ENCODE measurements around the gene TASOR. TPM values are rescaled to one million over a fixed set of nuclear protein-coding genes. Genes with fewer than 3 reads are reported as not detected.
"Not testable (repeated sequence)": the region's sequence is repeated elsewhere in the genome, so short reads cannot be mapped to it uniquely, and the experiment has no call there.

Gene TASOR
- total RNA-seq, result 49.3 TPM
- polyA plus RNA-seq (ENCODE audit: insufficient read depth in 1 of 8, insufficient read length in 8 of 8, low replicate concordance in 1 of 8), result 10 to 100 TPM; 29.0 to 47.3 (median 39.2) TPM
- long read RNA-seq, donor 1, full-length matches to known transcripts, result 1 of 1 reads
- long read RNA-seq, donor 1, partial matches to known transcripts, result 0 of 1 reads
- long read RNA-seq, donor 1, other reads (novel, unspliced or antisense), result 0 of 1 reads
- long read RNA-seq, donor 2, result 0 reads
- long read RNA-seq, donor 3, full-length matches to known transcripts, result 1 of 7 reads
- long read RNA-seq, donor 3, partial matches to known transcripts, result 6 of 7 reads
- long read RNA-seq, donor 3, other reads (novel, unspliced or antisense), result 0 of 7 reads
- long read RNA-seq, donor 4, result 0 reads
- long read RNA-seq, donor 5, full-length matches to known transcripts, result 1 of 9 reads
- long read RNA-seq, donor 5, partial matches to known transcripts, result 8 of 9 reads
- long read RNA-seq, donor 5, other reads (novel, unspliced or antisense), result 0 of 9 reads
- long read RNA-seq, donor 6, result 0 reads
- long read RNA-seq, donor 7, result 0 reads
- long read RNA-seq, donor 8, result 0 reads
- long read RNA-seq, donor 9, result 0 reads
- long read RNA-seq, donor 10, result 0 reads
- long read RNA-seq, donor 11, full-length matches to known transcripts, result 1 of 1 reads
- long read RNA-seq, donor 11, partial matches to known transcripts, result 0 of 1 reads
- long read RNA-seq, donor 11, other reads (novel, unspliced or antisense), result 0 of 1 reads

DNA sequence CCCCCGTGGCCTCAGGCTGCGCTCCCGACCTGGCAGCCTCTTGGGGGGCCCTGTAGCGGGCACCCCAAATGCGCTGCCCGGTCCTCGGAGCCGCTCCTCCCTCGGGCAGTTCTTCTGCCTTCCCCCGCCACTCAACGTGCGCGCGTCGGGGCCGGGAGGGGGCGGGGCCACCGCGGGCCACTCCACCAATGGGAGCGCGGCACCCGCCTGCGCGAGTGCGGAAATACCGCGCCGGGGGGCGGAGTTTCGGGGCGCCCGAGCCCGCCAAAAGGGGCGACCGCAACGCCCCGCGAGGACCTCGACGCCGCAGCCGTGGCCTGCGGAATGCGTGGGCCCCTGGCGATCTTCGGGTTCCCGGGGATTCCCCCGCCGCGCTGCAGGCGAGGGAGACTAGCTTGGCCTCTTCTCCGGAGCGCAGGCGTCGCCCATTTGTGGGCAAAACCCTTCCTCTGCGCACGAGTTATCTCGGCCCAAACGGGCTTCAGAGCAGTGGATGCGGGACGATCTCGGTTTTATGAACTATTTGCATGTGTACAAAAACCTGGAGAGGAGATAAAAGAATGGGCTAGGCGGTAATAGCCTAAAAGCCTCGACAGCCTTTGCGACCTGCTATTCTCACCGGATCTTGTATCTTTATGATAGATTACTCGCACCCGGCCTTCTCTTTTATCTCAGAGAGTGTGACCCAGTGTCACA is at the start of gene TASOR:
Gene TASOR (minus strand): TSS at position 144 of the 696 bp plus-strand sequence. CDS start 259 bp downstream, outside the sequence.
- peaks cover 7% of the 10 kb centered on the region for H3K9me3 ChIP-seq (replicated peaks; ENCODE audit: control insufficient read depth, low read depth, low read length)
- DNase-seq, result peak; percentile 91
- 13% methylated on average over 63 of the region's 68 CpGs for WGBS (ENCODE audit: insufficient coverage)
- H3K27ac ChIP-seq (ENCODE audit: low read length), result peak within 1 kb of the TSS; percentile 99
- peak within 1 kb of the TSS; percentile 87 for H3K4me3 ChIP-seq (ENCODE audit: low read length)
- H3K36me3 ChIP-seq (ENCODE audit: control insufficient read depth, insufficient read depth, low read length), result no peaks in the 10 kb centered on the region
- peaks cover 6% of the 10 kb centered on the region for H3K4me1 ChIP-seq (ENCODE audit: control insufficient read depth, insufficient read depth, low read length)
- H3K27me3 ChIP-seq (ENCODE audit: control insufficient read depth, insufficient read depth, low read length), result no peaks in the 10 kb centered on the region

- 92% methylated on average over 4 of the region's 8 CpGs for WGBS (ENCODE audit: insufficient coverage)
Observed at GRCh38 chr3:56732109-56732508, 49.0 kb upstream of the TASOR start.

DNA sequence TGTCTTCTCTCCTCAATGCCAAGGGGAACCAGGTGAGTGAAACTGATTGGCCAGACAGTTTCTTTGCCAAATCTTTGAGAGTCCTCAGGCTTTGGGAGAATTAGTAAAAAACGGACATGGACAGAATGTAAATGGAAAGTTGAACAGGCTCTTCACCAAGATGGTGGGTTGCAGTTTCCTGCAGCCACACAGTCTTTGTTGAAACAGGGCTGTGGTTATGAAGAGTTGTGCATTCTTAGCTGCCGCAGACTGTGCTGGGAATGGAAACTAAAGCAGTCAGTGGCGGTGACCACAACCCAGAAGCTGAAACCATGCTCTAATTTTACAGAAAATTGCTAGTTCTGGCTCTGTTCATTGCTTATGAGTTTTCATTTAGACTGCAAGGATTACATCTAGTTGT is 42.1 kb upstream of the TASOR start:
- Histone ChIP-seq H3K27me3 (ENCODE audit: control insufficient read depth, insufficient read depth, low read length) (no peaks in the 10 kb centered on the region), H3K27ac (ENCODE audit: low read length) (no peak overlapping the region), H3K36me3 (ENCODE audit: control insufficient read depth, insufficient read depth, low read length) (peaks cover 40% of the 10 kb centered on the region), H3K9me3 (replicated peaks; ENCODE audit: control insufficient read depth, low read depth, low read length) (no peaks in the 10 kb centered on the region), H3K4me3 (ENCODE audit: low read length) (no peak overlapping the region), H3K4me1 (ENCODE audit: control insufficient read depth, insufficient read depth, low read length) (no peaks in the 10 kb centered on the region)
- DNase-seq, result no peak
- WGBS (ENCODE audit: insufficient coverage), result 87% methylated on average over 2 of the region's 3 CpGs

More at GRCh38 chr3:56732109-56732508, 49.0 kb upstream of the TASOR start:
- Histone ChIP-seq H3K27ac (ENCODE audit: low read length) (no peak overlapping the region), H3K4me3 (ENCODE audit: low read length) (no peak overlapping the region), H3K36me3 (ENCODE audit: control insufficient read depth, insufficient read depth, low read length) (peaks cover 43% of the 10 kb centered on the region), H3K27me3 (ENCODE audit: control insufficient read depth, insufficient read depth, low read length) (no peaks in the 10 kb centered on the region), H3K4me1 (ENCODE audit: control insufficient read depth, insufficient read depth, low read length) (no peaks in the 10 kb centered on the region), H3K9me3 (replicated peaks; ENCODE audit: control insufficient read depth, low read depth, low read length) (no peaks in the 10 kb centered on the region)
- DNase-seq, result no peak

GRCh38 chr3:56724676-56725075 is 41.6 kb upstream of the TASOR start:
- no peak overlapping the region for H3K27ac ChIP-seq (ENCODE audit: low read length)
- peaks cover 38% of the 10 kb centered on the region for H3K36me3 ChIP-seq (ENCODE audit: control insufficient read depth, insufficient read depth, low read length)

GRCh38 chr3:56720849-56721248 is 37.8 kb upstream of the TASOR start:
- Histone ChIP-seq H3K9me3 (replicated peaks; ENCODE audit: control insufficient read depth, low read depth, low read length) (no peaks in the 10 kb centered on the region), H3K36me3 (ENCODE audit: control insufficient read depth, insufficient read depth, low read length) (peaks cover 11% of the 10 kb centered on the region), H3K4me1 (ENCODE audit: control insufficient read depth, insufficient read depth, low read length) (no peaks in the 10 kb centered on the region), H3K27ac (ENCODE audit: low read length) (no peak overlapping the region), H3K4me3 (ENCODE audit: low read length) (no peak overlapping the region), H3K27me3 (ENCODE audit: control insufficient read depth, insufficient read depth, low read length) (no peaks in the 10 kb centered on the region)
- DNase-seq, result no peak

More at GRCh38 chr3:56724676-56725075, 41.6 kb upstream of the TASOR start:
- Histone ChIP-seq H3K4me1 (ENCODE audit: control insufficient read depth, insufficient read depth, low read length) (no peaks in the 10 kb centered on the region), H3K27me3 (ENCODE audit: control insufficient read depth, insufficient read depth, low read length) (no peaks in the 10 kb centered on the region), H3K9me3 (replicated peaks; ENCODE audit: control insufficient read depth, low read depth, low read length) (no peaks in the 10 kb centered on the region), H3K4me3 (ENCODE audit: low read length) (no peak overlapping the region)
- no peak for DNase-seq
- WGBS (ENCODE audit: insufficient coverage), result no CpG with 5 or more reads among the region's 3 CpGs

DNA sequence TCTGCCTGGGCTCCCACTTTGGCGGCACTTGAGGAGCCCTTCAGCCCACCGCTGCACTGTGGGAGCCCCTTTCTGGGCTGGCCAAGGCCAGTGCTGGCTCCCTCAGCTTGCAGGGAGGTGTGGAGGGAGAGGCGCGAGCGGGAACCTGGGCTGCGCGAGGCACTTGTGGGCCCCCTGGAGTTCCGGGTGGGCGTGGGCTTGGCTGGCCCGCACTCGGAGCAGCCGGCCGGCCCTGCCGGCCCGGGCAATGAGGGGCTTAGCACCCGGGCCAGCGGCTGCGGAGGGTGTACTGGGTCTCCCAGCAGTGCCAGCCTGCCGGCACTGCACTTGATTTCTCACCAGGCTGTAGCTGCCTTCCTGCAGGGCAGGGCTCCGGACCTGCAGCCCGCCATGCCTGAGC is 35.7 kb upstream of the TASOR start:
- not testable (repeated sequence) for H3K36me3 ChIP-seq (ENCODE audit: control insufficient read depth, insufficient read depth, low read length); H3K9me3 ChIP-seq (replicated peaks; ENCODE audit: control insufficient read depth, low read depth, low read length); H3K27ac ChIP-seq (ENCODE audit: low read length); H3K4me1 ChIP-seq (ENCODE audit: control insufficient read depth, insufficient read depth, low read length); DNase-seq; H3K27me3 ChIP-seq (ENCODE audit: control insufficient read depth, insufficient read depth, low read length); H3K4me3 ChIP-seq (ENCODE audit: low read length)
- WGBS (ENCODE audit: insufficient coverage), result 97% methylated on average over 19 of the region's 21 CpGs

DNA sequence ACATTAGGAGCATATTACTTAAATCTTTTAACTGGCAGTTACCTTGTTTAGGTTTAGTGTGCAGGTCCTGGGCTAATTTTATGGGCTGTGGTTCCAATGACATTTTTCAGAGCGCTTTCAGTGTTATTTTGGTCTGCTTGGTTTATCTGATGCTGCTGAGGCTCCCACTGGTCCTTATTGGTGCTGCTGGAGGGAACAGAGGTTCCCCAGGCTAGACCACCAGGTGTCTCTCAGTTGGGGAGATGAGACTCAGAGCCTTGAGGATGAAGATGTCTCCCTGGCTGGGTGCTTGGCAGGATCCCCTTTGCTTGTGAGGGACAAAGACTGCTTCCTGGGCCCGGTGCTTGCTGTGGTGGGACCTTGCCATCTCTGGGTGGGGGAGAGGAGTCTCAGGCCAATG is 28.3 kb upstream of the TASOR start:
- H3K27me3 ChIP-seq (ENCODE audit: control insufficient read depth, insufficient read depth, low read length), result no peaks in the 10 kb centered on the region
- H3K4me3 ChIP-seq (ENCODE audit: low read length), result no peak overlapping the region
- H3K9me3 ChIP-seq (replicated peaks; ENCODE audit: control insufficient read depth, low read depth, low read length), result peaks cover 2% of the 10 kb centered on the region
- WGBS (ENCODE audit: insufficient coverage), result 94% methylated on average over 2 of the region's 2 CpGs
- H3K4me1 ChIP-seq (ENCODE audit: control insufficient read depth, insufficient read depth, low read length), result no peaks in the 10 kb centered on the region
- no peaks in the 10 kb centered on the region for H3K36me3 ChIP-seq (ENCODE audit: control insufficient read depth, insufficient read depth, low read length)
- DNase-seq, result no peak
- no peak overlapping the region for H3K27ac ChIP-seq (ENCODE audit: low read length)

DNA sequence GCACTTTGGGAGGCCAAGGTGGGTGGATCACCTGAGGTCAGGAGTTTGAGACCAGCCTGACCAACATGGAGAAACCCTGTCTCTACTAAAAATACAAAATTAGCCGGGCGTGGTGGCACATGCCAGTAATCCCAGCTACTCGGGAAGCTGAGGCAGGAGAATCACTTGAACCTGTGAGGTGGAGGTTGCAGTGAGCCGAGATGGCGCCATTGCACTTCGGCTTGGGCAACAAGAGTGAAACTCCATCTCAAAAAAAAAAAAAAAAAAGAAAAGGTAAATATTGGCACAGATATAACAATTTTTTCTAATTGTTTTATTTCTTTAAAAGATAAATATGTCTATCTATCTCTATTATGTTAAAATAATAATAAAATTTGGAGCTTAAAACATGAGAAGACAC is 24.3 kb upstream of the TASOR start:
- H3K27me3 ChIP-seq (ENCODE audit: control insufficient read depth, insufficient read depth, low read length); DNase-seq; H3K9me3 ChIP-seq (replicated peaks; ENCODE audit: control insufficient read depth, low read depth, low read length); H3K4me3 ChIP-seq (ENCODE audit: low read length); H3K27ac ChIP-seq (ENCODE audit: low read length); H3K36me3 ChIP-seq (ENCODE audit: control insufficient read depth, insufficient read depth, low read length); H3K4me1 ChIP-seq (ENCODE audit: control insufficient read depth, insufficient read depth, low read length): not testable (repeated sequence)
- WGBS (ENCODE audit: insufficient coverage), result no CpG with 5 or more reads among the region's 6 CpGs

DNA sequence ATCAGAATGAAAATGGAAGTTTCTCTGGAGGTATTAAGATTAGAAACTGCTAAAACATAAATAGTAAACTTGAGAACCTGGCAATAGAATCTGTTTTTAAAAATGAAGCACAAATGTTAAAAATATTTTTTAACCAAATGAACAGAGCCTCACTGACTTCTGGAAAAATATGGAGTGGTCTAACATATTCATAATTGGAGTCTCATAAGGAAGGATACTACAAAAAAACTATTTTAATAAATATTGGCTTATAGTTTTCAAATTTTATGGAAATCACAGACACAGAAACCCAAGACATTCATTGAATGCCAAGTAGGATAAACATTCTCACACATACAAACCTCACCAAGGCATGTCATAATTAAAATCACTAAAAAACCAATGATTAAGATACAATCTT is 23.6 kb upstream of the TASOR start:
- Histone ChIP-seq H3K4me1 (ENCODE audit: control insufficient read depth, insufficient read depth, low read length) (peaks cover 4% of the 10 kb centered on the region), H3K4me3 (ENCODE audit: low read length) (no peak overlapping the region), H3K36me3 (ENCODE audit: control insufficient read depth, insufficient read depth, low read length) (no peaks in the 10 kb centered on the region), H3K9me3 (replicated peaks; ENCODE audit: control insufficient read depth, low read depth, low read length) (peaks cover 2% of the 10 kb centered on the region), H3K27ac (ENCODE audit: low read length) (no peak overlapping the region), H3K27me3 (ENCODE audit: control insufficient read depth, insufficient read depth, low read length) (no peaks in the 10 kb centered on the region)
- DNase-seq, result no peak

GRCh38 chr3:56704706-56705105 is 21.6 kb upstream of the TASOR start:
- WGBS (ENCODE audit: insufficient coverage), result no CpG with 5 or more reads among the region's 3 CpGs
- Histone ChIP-seq H3K4me1 (ENCODE audit: control insufficient read depth, insufficient read depth, low read length) (peaks cover 4% of the 10 kb centered on the region), H3K27me3 (ENCODE audit: control insufficient read depth, insufficient read depth, low read length) (peaks cover 2% of the 10 kb centered on the region), H3K4me3 (ENCODE audit: low read length) (no peak overlapping the region), H3K27ac (ENCODE audit: low read length) (no peak overlapping the region), H3K9me3 (replicated peaks; ENCODE audit: control insufficient read depth, low read depth, low read length) (peaks cover 2% of the 10 kb centered on the region), H3K36me3 (ENCODE audit: control insufficient read depth, insufficient read depth, low read length) (no peaks in the 10 kb centered on the region)
- no peak for DNase-seq

Measured in muscle of leg (tissue), 16 donors.